Colon (tissue), 2 donors: ENCODE results near the gene EXTL2.
"Not testable (repeated sequence)": the region's sequence is repeated elsewhere in the genome, so short reads cannot be mapped to it uniquely, and the experiment has no call there.

Experiments used
- FAIRE-seq: peaks from 2 replicates; lab custom pipeline; 2012; peaks lifted over from hg19 to GRCh38; lab: Jason Lieb, UNC
- donor health status: control.
- donor health status: control.

EXTL2 gene

DNA sequence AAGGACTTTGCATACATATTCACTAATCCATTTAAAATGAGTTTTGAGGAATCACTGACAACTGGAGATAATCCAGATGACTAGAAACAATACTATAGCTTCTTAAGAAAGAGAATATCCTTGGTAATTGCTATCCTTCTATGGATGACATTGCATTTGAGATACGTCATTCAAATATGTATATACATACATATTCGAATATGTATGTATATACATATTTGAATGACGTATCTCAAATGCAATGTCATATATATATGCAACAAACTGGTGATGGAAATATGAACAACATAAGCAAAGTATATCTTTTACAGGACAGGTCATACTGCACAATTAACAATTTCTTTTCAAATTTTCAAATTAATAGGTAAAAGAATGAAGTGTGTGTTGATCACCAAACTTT lies 41.7 kb downstream of the EXTL2 start:
- FAIRE-seq, result no peak

DNA sequence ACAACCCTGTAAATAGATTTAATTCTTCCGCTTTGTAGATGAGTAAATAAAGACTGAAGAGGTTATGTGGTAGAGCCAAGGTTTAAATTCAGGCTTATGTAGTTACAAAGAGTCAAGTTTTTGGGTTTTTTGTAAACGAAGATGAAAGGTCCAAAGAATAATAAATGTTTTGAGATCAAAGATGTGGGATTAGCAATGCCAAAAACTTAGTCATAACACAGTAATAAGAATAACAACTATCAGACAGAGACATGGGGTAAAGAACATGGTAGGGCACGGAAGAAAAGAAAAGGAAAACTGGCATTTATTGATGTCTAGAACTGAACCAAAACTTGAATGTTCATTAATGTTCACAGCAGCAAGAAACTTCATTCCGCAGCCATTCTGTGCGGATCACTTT lies 42.9 kb downstream of the EXTL2 start:
- no peak for FAIRE-seq

- no peak for FAIRE-seq
Measured at GRCh38 chr1:100847361-100848082, 47.1 kb downstream of the EXTL2 start.

DNA sequence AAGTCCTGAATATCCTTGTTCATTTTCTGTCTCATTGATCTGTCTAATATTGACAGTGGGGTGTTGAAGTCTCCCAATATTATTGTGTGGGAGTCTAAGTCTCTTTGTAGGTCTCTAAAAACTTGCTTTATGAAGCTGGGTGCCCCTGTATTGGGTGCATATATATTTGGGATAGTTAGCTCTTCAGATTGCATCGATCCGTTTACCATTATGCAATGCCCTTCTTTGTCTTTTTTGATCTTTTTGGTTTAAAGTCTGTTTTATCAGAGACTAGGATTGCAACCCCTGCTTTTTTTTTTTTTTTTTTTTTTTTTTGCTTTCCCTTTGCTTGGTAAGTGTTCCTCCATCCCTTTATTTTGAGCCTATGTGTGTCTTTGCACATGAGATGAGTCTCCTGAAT lies 51.5 kb downstream of the EXTL2 start:
- FAIRE-seq, result not testable (repeated sequence)

DNA sequence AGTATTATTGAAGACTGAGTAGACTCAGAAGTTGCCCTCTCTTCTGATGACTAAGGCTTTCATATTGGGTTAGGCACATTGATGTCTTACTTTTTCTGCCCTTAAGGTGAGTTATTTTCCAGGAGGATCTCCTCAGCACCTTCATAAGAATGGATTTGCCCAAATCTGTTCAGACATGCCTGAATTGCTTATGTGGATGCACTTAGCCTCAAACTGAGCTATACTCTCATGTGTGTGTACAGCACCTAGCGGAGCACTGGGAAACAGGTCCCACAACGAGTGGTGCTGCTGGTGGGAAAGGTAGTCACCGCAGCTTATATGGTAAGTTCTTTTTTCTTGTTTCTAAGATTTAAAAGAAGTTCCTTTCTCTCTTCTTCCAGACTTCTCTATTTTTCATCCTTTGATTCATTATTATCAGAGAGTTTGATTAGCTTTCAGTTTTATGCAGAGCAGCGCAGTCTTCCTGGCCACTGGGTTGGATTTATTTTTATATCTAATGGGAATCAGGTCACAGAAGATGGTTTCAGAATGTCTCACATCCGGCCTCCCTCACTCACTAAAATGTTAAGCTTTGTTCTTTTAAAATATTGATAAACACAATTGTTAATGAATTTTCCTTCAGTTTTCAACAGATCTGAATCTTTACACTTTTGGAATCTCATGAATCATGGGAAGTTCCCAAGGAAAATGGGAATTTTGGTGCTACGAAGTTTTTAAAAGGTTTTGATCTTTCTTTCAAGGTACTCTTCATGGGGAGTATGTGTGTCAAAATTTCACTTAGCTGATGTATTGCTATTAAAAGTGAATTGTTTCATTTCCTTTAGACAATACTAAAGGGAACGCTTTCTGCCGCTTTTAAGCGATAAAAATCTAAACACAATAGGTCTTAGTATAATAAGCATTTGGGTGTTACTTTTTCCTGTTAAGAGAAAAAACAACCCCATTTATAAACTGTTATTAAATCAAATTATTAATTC lies 58.5 kb downstream of the EXTL2 start:
- no peak for FAIRE-seq

- no peak for FAIRE-seq
Measured at GRCh38 chr1:100834777-100835660, 59.6 kb downstream of the EXTL2 start.

GRCh38 chr1:100832694-100833428 lies 61.8 kb downstream of the EXTL2 start:
- no peak for FAIRE-seq

DNA sequence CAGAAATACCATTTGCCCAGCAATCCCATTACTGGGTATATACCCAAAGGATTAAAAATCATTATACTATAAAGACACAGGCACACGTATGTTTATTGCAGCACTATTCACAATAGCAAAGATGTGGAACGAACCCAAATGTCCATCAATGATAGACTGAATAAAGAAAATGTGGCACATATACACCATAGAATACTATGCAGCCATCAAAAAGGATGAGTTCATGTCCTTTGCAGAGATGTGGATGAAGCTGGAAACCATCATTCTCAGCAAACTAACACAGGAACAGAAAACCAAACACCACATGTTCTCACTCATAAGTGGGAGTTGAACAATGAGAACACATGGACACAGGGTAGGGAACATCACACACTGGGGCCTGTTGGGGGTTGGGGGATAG lies 69.0 kb downstream of the EXTL2 start:
- not testable (repeated sequence) for FAIRE-seq
